BLaER1 treated with 17β-estradiol and CSF1 and Interleukin-3, amounts not matched to agents 10 nM and 100 nM (cell line): ENCODE data around the gene NR1I3.
A peak's percentile ranks its signal among the peaks of the same experiment; 100 is the strongest.

Source experiments
- H3K27ac ChIP-seq, 11 experiments: shearing (Covaris generic); formaldehyde crosslinking; 2 replicates each; pipeline ENCODE4 v1.8.1; 2022
- H3K27me3 ChIP-seq, 11 experiments: shearing (Covaris generic); formaldehyde crosslinking; 2 replicates each; pipeline ENCODE4 v1.8.1; 2022
- H3K36me3 ChIP-seq, 11 experiments: shearing (Covaris generic); formaldehyde crosslinking; 2 replicates each; pipeline ENCODE4 v1.8.1; 2022
- H3K4me1 ChIP-seq, 10 experiments: shearing (Covaris generic); formaldehyde crosslinking; 2 replicates each; pipeline ENCODE4 v1.8.1; 2022
- H3K4me2 ChIP-seq, 11 experiments: shearing (Covaris generic); formaldehyde crosslinking; 2 replicates each; pipeline ENCODE4 v1.8.1; 2022
- H3K4me3 ChIP-seq, 10 experiments: shearing (Covaris generic); formaldehyde crosslinking; 2 replicates each; pipeline ENCODE4 v1.8.1; 2022
- H3K9ac ChIP-seq, 11 experiments: shearing (Covaris generic); formaldehyde crosslinking; 2 replicates each; pipeline ENCODE4 v1.8.1; 2022
- H3K9me3 ChIP-seq, 11 experiments: shearing (Covaris generic); formaldehyde crosslinking; replicated peaks in 1 of 11; 2 replicates each; pipeline ENCODE4 v1.8.1; 2022
- H4K20me1 ChIP-seq, 11 experiments: shearing (Covaris generic); formaldehyde crosslinking; 2 replicates each; pipeline ENCODE4 v1.8.1; 2022
- Cebpa-rat ChIP-seq, 11 experiments: shearing (Covaris generic); IDR thresholded peaks; 2 replicates each; pipeline ENCODE4 v1.8.1; 2022

The NR1I3 gene

DNA sequence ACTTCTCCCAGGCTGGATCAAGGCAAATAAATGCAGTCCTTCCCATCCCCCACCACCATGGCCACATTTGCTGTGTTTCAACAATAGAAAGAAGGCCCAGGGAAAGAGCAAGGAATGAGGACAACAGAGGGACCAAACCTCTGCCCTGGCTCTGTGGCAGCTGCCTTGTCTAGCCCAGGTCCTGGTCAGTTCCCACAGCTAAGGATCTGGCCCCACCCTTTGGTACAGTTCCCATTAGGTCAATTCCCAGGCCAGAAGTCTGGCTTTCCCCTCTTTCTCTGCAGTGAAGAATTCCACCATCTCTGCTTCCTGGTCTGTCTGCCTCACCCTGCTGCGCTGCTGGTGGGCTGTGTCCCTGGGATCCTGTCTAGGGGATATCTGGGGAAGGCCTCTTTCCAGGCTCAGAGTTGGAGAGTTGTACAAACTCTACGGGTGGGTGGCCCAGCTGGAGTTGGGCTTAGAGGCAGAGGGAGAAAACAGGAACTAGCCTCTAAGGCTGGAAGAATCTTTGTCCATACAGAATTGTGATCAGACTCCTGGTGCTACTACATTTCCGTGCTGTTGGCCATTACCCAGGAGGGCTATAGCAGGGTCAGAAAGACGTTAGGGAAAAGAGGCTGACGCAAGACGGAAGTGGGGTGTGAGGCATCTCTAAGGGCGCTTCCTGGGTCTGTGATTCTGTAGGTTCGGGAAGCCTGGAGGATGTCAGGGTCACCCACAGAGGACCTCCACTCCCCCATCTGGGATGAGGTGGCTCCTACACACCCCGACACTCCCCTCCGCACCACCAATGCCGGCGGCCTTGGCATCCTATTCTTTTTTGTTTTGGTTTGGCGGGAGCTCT is 36.8 kb downstream of the NR1I3 start:
- Histone ChIP-seq H3K9me3 (no peaks in the 10 kb centered on the region), H3K4me1 (peaks cover 55 to 93% (median 73%) of the 10 kb centered on the region in 10 experiments), H3K27me3 (no peaks in the 10 kb centered on the region), H3K36me3 (peaks cover 5 to 31% (median 26%) of the 10 kb centered on the region in 11 experiments), H4K20me1 (no peaks in the 10 kb centered on the region), H3K4me3 (peak overlapping the region in 9 of 10 experiments; percentile 65 to 85 (median 77); a peak in 19 of 20 replicates), H3K27ac (peak overlapping the region; percentile 82 to 93 (median 90)), H3K9ac (peak overlapping the region; percentile 82 to 92 (median 88); a peak in 21 of 22 replicates), H3K4me2 (peak overlapping the region; percentile 71 to 94 (median 88))
- no peak for TF ChIP-seq Cebpa-rat (IDR thresholded peaks at IDR 0.05)

DNA sequence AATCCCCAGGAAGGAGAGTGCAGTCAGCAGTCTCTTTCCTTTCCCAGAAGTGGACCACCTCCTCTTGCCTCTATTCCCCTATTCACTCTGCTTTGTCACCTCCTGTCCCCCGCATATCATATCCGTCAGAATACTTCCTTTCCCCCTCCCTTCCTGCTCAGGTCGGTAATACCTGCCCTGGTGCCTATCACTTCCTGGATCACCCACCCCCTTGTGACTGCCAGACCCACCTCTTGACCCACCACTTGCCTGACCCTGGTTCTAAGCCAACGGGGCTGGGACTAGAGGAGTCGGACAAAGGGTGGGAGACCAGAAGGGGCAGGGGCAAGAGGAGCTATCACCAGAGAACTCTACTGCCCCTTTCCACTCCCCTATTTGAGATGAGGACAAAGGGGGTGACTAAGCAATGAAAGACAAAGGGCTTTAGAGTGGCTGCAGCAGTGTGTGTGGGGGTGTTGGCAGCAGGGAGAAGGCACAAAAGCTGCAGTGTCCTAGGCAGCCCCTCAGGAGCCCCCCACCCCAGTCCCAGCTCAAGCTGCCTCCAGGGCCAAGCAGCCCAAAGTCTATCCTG is 37.5 kb downstream of the NR1I3 start:
- Histone ChIP-seq H3K9ac (peak overlapping the region in 7 of 11 experiments; percentile 30 to 89 (median 83); a peak in 8 of 22 replicates), H3K4me3 (no peak overlapping the region)
- TF ChIP-seq Cebpa-rat (IDR thresholded peaks at IDR 0.05) = no peak

DNA sequence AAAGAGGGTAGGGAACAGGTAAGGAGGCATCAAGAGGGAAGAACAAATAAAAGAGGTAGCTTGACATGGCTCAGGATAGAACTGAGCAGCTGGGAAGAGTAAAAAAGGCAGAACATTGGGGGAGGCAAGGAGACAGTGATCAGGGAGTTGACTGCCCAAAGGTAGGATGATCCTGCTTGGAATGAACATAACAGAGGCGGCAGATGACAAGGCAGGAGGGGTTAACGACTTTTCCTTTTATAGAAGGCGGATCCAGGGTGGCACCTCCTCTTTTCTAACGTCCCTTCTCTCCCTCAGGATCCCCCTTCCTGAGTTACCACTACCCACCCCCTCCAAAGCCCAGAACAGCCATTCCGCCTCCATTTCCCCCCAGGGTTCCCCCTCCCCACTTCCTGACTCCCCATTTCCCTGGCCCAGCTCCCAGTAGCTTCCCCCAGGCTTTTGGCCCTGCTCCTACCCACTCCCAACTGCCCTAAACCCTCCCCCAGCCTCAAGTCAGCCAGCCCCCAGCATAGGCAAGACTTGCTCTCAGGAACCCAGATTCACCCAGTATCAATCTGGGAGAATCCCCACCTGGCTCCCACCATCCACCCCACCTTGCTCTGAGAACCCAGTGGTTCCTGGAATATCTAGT is 38.4 kb downstream of the NR1I3 start:
- no peak overlapping the region for H3K4me3 ChIP-seq
- no peaks in the 10 kb centered on the region for H4K20me1 ChIP-seq
- peak overlapping the region in 1 of 11 experiments; percentile 92; a peak in 1 of 22 replicates for H3K27ac ChIP-seq
- H3K4me2 ChIP-seq = peak overlapping the region; percentile 71 to 94 (median 88)
- H3K4me1 ChIP-seq = peaks cover 67 to 93% (median 86%) of the 10 kb centered on the region in 10 experiments
- H3K27me3 ChIP-seq = no peaks in the 10 kb centered on the region
- no peak overlapping the region; a peak in 1 of 22 replicates for H3K9ac ChIP-seq
- H3K9me3 ChIP-seq = no peaks in the 10 kb centered on the region
- H3K36me3 ChIP-seq = peaks cover 3 to 15% (median 14%) of the 10 kb centered on the region in 11 experiments; a peak in 19 of 22 replicates
- TF ChIP-seq Cebpa-rat (IDR thresholded peaks at IDR 0.05) = no peak

More for the DNA sequence above, 37.5 kb downstream of the NR1I3 start:
- Histone ChIP-seq H3K27ac (peak overlapping the region; percentile 82 to 93 (median 90)), H4K20me1 (no peaks in the 10 kb centered on the region), H3K9me3 (no peaks in the 10 kb centered on the region), H3K36me3 (peaks cover 3 to 24% (median 20%) of the 10 kb centered on the region in 11 experiments; a peak in 20 of 22 replicates), H3K4me2 (peak overlapping the region; percentile 71 to 94 (median 88)), H3K27me3 (no peaks in the 10 kb centered on the region), H3K4me1 (peaks cover 58 to 93% (median 77%) of the 10 kb centered on the region in 10 experiments)

DNA sequence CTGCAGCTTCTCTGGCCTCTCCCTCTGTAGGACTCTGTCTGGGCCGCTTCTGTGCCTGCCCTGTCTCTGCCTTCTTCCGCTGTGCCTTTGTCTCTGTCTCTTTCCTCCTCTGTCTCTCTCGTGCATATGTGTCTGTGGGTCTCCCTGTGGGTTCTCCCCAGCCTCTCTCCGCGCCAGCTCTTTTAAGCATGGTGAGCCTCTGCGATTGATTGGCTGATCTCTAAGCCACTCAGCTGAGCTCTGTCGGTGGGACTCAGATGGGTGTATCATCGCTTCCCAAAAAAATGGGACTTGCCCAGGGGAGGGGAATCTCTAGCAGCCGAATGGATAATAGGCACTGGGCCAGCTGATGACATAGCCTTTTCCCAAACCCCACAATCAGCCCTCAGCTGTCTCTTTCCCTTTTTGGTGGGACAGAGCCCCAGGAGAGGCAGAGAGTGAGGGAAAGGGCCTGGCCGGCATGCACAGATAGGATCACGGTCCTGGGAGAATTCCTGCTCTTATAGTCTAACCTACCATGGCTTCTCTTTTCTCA is 39.0 kb downstream of the NR1I3 start, which contains the start of gene ADAMTS4:
Gene ADAMTS4 (minus strand): TSS at position 158 of the 535 bp plus-strand sequence. CDS start 427 bp downstream, outside the sequence.
- no peak for TF ChIP-seq Cebpa-rat (IDR thresholded peaks at IDR 0.05)
- peak within 1 kb of the TSS in 2 of 11 experiments; percentile 4 to 92; a peak in 1 of 22 replicates for H3K27ac ChIP-seq
- H3K36me3 ChIP-seq = peaks cover 0 to 9% (median 8%) of the 10 kb centered on the region in 11 experiments; a peak in 16 of 22 replicates
- H3K4me3 ChIP-seq = no peak within 1 kb of the TSS
- peak within 1 kb of the TSS; percentile 71 to 94 (median 88); a peak in 21 of 22 replicates for H3K4me2 ChIP-seq
- H4K20me1 ChIP-seq = no peaks in the 10 kb centered on the region
- H3K4me1 ChIP-seq = peaks cover 73 to 93% (median 92%) of the 10 kb centered on the region in 10 experiments
- no peaks in the 10 kb centered on the region for H3K9me3 ChIP-seq
- H3K27me3 ChIP-seq = no peaks in the 10 kb centered on the region
- H3K9ac ChIP-seq = peak within 1 kb of the TSS in 3 of 11 experiments; percentile 12 to 22 (median 13); a peak in 2 of 22 replicates

DNA sequence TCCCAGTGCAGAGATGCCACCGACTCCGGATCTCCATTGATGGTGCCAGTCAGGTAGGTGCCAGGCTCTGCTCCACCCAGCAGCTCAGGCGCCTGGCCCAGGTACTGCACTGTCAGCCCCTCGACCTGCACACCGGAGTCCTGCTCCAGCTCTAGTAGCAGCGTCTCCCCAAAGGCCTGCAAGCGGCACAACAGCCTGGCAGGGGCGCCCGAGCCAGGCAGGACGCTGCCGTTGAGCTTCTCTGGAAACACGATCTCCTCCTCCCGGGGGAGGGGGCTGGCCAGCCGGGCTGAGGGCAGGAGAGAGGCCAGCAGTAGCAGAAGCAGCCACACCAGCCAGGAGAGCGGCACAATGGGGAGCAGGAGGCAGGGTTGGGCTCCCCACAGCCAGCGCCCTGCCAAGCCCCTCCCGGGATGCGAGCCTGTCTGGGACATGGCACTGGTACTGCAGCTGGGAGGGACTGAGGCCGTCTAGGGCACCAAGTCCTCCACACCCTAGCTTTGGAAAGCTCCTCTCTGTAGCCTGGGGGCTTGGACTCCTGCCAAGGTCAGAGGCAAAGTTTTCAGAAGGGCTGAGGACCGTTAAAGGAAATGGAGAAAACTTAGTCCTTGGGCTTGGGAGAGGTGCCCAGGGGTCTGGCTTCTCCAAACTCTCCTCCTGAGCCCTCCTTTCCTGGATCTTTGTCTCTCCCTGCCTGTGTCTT is 39.7 kb downstream of the NR1I3 start:
- Histone ChIP-seq H4K20me1 (no peaks in the 10 kb centered on the region), H3K36me3 (peaks cover 0 to 3% (median 2%) of the 10 kb centered on the region in 11 experiments; a peak in 13 of 22 replicates), H3K4me2 (peak overlapping the region; percentile 16 to 94 (median 78); a peak in 19 of 22 replicates), H3K9me3 (no peaks in the 10 kb centered on the region), H3K4me1 (peaks cover 75 to 94% (median 92%) of the 10 kb centered on the region in 10 experiments), H3K9ac (peak overlapping the region in 3 of 11 experiments; percentile 12 to 22 (median 13); a peak in 1 of 22 replicates), H3K4me3 (no peak overlapping the region), H3K27me3 (no peaks in the 10 kb centered on the region), H3K27ac (peak overlapping the region in 1 of 11 experiments; percentile 4; a peak in 1 of 22 replicates)
- TF ChIP-seq Cebpa-rat (IDR thresholded peaks at IDR 0.05) = no peak

DNA sequence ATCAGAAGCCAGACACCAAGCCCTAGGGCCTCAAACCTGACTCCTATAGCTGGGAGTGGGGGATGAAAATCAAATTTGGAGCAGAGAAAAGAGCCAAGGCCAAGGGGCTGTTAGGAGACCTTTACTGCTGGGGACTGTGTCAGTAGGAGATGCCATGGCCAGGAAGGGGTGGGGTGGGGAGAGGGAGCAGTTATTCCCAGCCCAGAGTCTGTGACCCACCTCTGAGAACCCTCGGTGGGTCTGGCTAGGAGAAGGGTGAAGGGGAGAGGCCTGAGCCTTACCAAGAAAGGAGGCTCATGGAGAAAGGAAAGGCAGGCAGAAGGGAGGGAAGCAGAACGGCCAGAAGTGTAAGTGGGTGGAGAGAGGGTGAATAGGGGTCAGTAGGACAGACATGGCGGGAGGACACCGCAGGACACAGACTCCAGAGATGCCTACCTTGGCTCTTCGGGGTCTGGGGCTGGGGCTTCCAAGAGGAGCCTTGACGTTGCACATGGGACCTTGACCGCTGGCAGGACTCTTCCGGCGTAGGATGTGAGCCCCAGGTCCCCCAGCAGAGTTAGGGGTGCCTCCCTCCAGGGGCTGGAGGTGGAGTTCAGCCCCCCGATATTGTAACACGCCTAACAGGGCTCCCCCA is 40.3 kb downstream of the NR1I3 start:
- Histone ChIP-seq H3K27me3 (no peaks in the 10 kb centered on the region), H4K20me1 (no peaks in the 10 kb centered on the region), H3K9me3 (no peaks in the 10 kb centered on the region), H3K36me3 (no peaks in the 10 kb centered on the region), H3K27ac (peak overlapping the region in 7 of 11 experiments; percentile 16 to 71 (median 49); a peak in 11 of 22 replicates), H3K4me2 (peak overlapping the region; percentile 44 to 94 (median 78)), H3K9ac (peak overlapping the region in 7 of 11 experiments; percentile 15 to 61 (median 34); a peak in 6 of 22 replicates), H3K4me1 (peaks cover 75 to 94% (median 92%) of the 10 kb centered on the region in 10 experiments), H3K4me3 (no peak overlapping the region)
- no peak for TF ChIP-seq Cebpa-rat (IDR thresholded peaks at IDR 0.05)

DNA sequence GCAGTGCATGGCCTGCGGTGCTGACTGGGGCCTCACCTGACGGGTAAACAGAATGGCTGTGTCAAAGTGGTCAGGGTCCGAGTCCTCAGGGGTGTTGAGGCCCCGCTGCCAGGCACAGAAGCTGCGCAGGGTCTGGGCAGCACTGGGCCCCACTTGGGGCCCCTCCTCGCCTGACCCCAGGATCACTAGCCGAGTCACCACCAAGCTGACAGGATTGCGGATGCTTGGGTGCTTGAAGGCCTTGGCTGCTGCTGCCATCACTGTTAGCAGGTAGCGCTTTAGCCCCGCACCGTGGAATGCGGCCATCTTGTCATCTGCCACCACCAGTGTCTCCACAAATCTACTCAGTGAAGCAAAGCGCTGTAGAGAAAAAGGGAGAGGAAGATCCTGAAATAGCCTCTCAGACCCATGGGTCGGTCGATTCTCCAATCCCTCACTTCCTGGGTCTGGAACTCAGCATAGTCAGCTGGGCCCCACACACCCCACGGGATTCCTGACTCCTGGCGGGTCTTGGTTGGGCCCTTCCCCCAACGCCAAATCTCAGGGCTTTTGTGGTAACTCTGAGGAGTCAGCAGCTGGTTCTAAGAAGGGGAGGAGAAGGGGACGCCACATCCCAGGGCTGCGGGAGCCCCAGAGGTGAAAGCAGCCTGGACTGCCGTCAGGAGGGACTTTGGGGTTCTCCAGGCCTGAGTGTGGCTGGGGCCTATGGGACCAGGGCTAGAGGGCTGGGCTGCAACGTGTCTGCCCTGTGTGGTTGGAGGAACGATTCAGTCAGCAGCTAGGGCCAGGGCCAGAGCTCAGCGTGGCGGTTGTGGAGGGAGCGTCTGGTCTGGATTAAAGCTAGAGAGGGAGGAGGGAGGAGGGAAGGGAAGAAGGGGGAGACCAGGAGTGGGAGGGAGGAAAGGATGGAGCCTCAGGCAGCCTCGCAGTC is 41.2 kb downstream of the NR1I3 start:
- H3K27ac ChIP-seq = peak overlapping the region in 10 of 11 experiments; percentile 16 to 71 (median 48); a peak in 21 of 22 replicates
- peak overlapping the region; percentile 44 to 94 (median 78) for H3K4me2 ChIP-seq
- TF ChIP-seq Cebpa-rat (IDR thresholded peaks at IDR 0.05) = no peak

More for the DNA sequence above, 41.2 kb downstream of the NR1I3 start:
- H3K9ac ChIP-seq = peak overlapping the region in 10 of 11 experiments; percentile 15 to 61 (median 34); a peak in 12 of 22 replicates
- no peaks in the 10 kb centered on the region for H4K20me1 ChIP-seq
- H3K27me3 ChIP-seq = no peaks in the 10 kb centered on the region
- H3K9me3 ChIP-seq = no peaks in the 10 kb centered on the region
- H3K4me1 ChIP-seq = peaks cover 75 to 100% (median 93%) of the 10 kb centered on the region in 10 experiments
- H3K36me3 ChIP-seq = no peaks in the 10 kb centered on the region
- H3K4me3 ChIP-seq = no peak overlapping the region
